ENCODE measurements around the gene ABCA13. TPM values are rescaled to one million over a fixed set of nuclear protein-coding genes. Genes with fewer than 3 reads are reported as not detected.
"Not testable (repeated sequence)": the region's sequence is repeated elsewhere in the genome, so short reads cannot be mapped to it uniquely, and the experiment has no call there.

ABCA13 gene
- total RNA-seq, 1 experiment from 2014 or later = not detected

- H3K36me3 ChIP-seq (ENCODE audit: control insufficient read depth in 1 of 2, insufficient read depth in 2 of 2, low read length in 2 of 2); H4K20me1 ChIP-seq (ENCODE audit: insufficient read depth); POLR2A ChIA-PET; BruUV-seq (replicated peaks); H3K9me3 ChIP-seq (ENCODE audit: control insufficient read depth in 1 of 2, insufficient read depth in 1 of 2, low read depth in 1 of 2, low read length in 2 of 2); DNase-seq (ENCODE audit: low read depth, low spot score); H3K4me2 ChIP-seq (ENCODE audit: low read length); H3K9me2 ChIP-seq (ENCODE audit: insufficient read depth); H3K4me1 ChIP-seq (ENCODE audit: control insufficient read depth in 1 of 2, insufficient read depth in 2 of 2, low read length in 2 of 2); H3K27ac ChIP-seq (ENCODE audit: low read depth, low read length); RAD21 ChIA-PET (ENCODE audit: low non-redundant PET in 1 of 2, low total read pairs in 2 of 2, uncharacterized antibody in 2 of 2, unreplicated experiment in 2 of 2); ATAC-seq; H3K79me2 ChIP-seq (ENCODE audit: insufficient read depth, low read length); H3K9ac ChIP-seq (ENCODE audit: low read length); H3K4me3 ChIP-seq (replicated peaks in 1 of 2; ENCODE audit: low read depth in 1 of 2, low read length in 2 of 2); intact Hi-C loops (cut with micrococcal nuclease); H2AFZ ChIP-seq (ENCODE audit: low read depth, low read length, poor library complexity, severe bottlenecking); CTCF ChIA-PET: not testable (repeated sequence)
- peaks cover 12% of the 10 kb centered on the region; the same call in 1 of the 2 replicates for H3K27me3 ChIP-seq (ENCODE audit: insufficient read depth, low read length)
Observed at GRCh38 chr7:48202916-48203315, 31.7 kb downstream of the ABCA13 start.

- Histone ChIP-seq H4K20me1 (ENCODE audit: insufficient read depth) (no peaks in the 10 kb centered on the region), H3K4me3 (replicated peaks in 1 of 2; ENCODE audit: low read depth in 1 of 2, low read length in 2 of 2) (no peak overlapping the region), H3K9me2 (ENCODE audit: insufficient read depth) (no peaks in the 10 kb centered on the region), H3K4me1 (ENCODE audit: control insufficient read depth in 1 of 2, insufficient read depth in 2 of 2, low read length in 2 of 2) (no peaks in the 10 kb centered on the region), H3K9ac (ENCODE audit: low read length) (no peak overlapping the region), H3K27me3 (ENCODE audit: insufficient read depth, low read length) (no peaks in the 10 kb centered on the region), H3K79me2 (ENCODE audit: insufficient read depth, low read length) (no peaks in the 10 kb centered on the region), H3K4me2 (ENCODE audit: low read length) (no peak overlapping the region), H2AFZ (ENCODE audit: low read depth, low read length, poor library complexity, severe bottlenecking) (no peak overlapping the region), H3K36me3 (ENCODE audit: control insufficient read depth in 1 of 2, insufficient read depth in 2 of 2, low read length in 2 of 2) (no peaks in the 10 kb centered on the region), H3K9me3 (ENCODE audit: control insufficient read depth in 1 of 2, insufficient read depth in 1 of 2, low read depth in 1 of 2, low read length in 2 of 2) (no peaks in the 10 kb centered on the region), H3K27ac (ENCODE audit: low read depth, low read length) (no peak overlapping the region)
- ChIA-PET CTCF (no interaction called here), POLR2A (no interaction called here), RAD21 (ENCODE audit: low non-redundant PET in 1 of 2, low total read pairs in 2 of 2, uncharacterized antibody in 2 of 2, unreplicated experiment in 2 of 2) (no interaction called here)
- no peak for TF ChIP-seq JUND (IDR thresholded peaks at IDR 0.05)
- no peak for TF ChIP-seq ATF3 (IDR thresholded peaks at IDR 0.05)
- DNase-seq (ENCODE audit: low read depth, low spot score) = no peak
- intact Hi-C loops (cut with micrococcal nuclease) = no loop called here
- ATAC-seq = no peak
- no TSS peak for BruUV-seq (replicated peaks)
Observed at GRCh38 chr7:48207155-48207675, 36.0 kb downstream of the ABCA13 start.
